Right lobe of liver (tissue), 6 donors: ENCODE results near the gene EIF2B4. TPM values are rescaled to one million over a fixed set of nuclear protein-coding genes. Genes with fewer than 3 reads are reported as not detected.
A peak's percentile ranks its signal among the peaks of the same experiment; 100 is the strongest.

Experiments
- ATAC-seq, 4 donors: fragments of 200-7000 bp; cut with Tn5 transposase; one replicate each; pipeline ENCODE4 v1.9.1; 2020; ENCODE audit warnings: mild to moderate bottlenecking in 4 of 4, moderate library complexity in 4 of 4
- DNase-seq, 3 donors: peaks; one replicate each; pipeline ENCODE4 v3.0.0-alpha.2; 2020
- H3K27ac ChIP-seq, 3 donors: fragments of 200-600 bp; one replicate each; pipeline ENCODE4 v1.8.0; 2022
- H3K27me3 ChIP-seq, 2 donors: fragments of 200-600 bp; one replicate each; pipeline ENCODE4 v1.8.0; 2022
- H3K36me3 ChIP-seq, 4 donors: fragments of 200-600 bp; sonication (generic) in 1 of 4; one replicate each; pipeline versions ENCODE4 v1.5.1 to v1.8.0; 2017 to 2022; ENCODE audit warnings: control low read depth in 1 of 4
- H3K4me1 ChIP-seq, 4 donors: fragments of 200-600 bp; sonication (generic) in 1 of 4; one replicate each; pipeline versions ENCODE4 v1.5.1 to v1.8.0; 2017 to 2022; ENCODE audit warnings: control low read depth in 1 of 4
- H3K4me3 ChIP-seq, 3 donors: fragments of 200-600 bp; one replicate each; pipeline ENCODE4 v1.8.0; 2022
- H3K9me3 ChIP-seq, 4 donors: fragments of 200-600 bp; sonication (generic) in 1 of 4; one replicate each; pipeline versions ENCODE4 v1.5.1 to v1.8.0; 2017 to 2022; ENCODE audit warnings: control low read depth in 1 of 4
- CTCF ChIP-seq, 4 donors: fragments of 200-600 bp in 3 of 4; fragments of 450-650 bp in 1 of 4; IDR thresholded peaks; one replicate each; pipeline versions ENCODE4 v1.5.1 to v1.8.0; 2016 to 2022; ENCODE audit warnings: antibody characterized with exemption in 4 of 4, mild to moderate bottlenecking in 2 of 4
- POLR2A ChIP-seq: fragments of 450-650 bp; IDR thresholded peaks from one replicate; pipeline ENCODE4 v1.6.1; 2017; ENCODE audit warnings: antibody characterized with exemption, mild to moderate bottlenecking
- WGBS: methylation state at CpG from one replicate; pipeline ENCODE4 v1.1.6; 2018; ENCODE audit warnings: low coverage, low lambda C conversion rate; ENCODE audit not compliant: insufficient coverage; ENCODE audit errors: missing lambda C conversion rate; 5-methylcytosine and 5-hydroxymethylcytosine counted together
- intact Hi-C, 2 donors: fragments of 100-400 bp; cut with DNase I; formaldehyde crosslinking; loops; one replicate each; pipeline versions ENCODE4 v1.11.2 to v1.14.1; 2022
- total RNA-seq, 6 experiments: library from RNA; depleted of rRNA in 2 of 6; stranded (reverse); fragments of >200 nt in 2 of 6; fragmentation: NEBNext Ultra II Directional in 3 of 6; extraction: Animal tissue kit (Norgen Biotek cat#: 25700) in 3 of 6; gene quantifications; one replicate each; pipeline versions ENCODE4 v1.1.0 to v1.2.4, GENCODE V29; 2016 to 2023
- donor health status: DM: no; HTN: yes; CAD: no.
- donor health status: DM: no; HTN: no; CAD: no.
- donor health status: DM: no; HTN: no; CAD: no.
- donor health status: DM: no; HTN: yes; CAD: no.
- donor health status: DM: no; HTN: yes; CAD: no.

The EIF2B4 gene
- total RNA-seq, 6 experiments from 2014 or later, result 17.6 to 25.0 (median 20.9) TPM

- Histone ChIP-seq H3K36me3 (peaks cover 6 to 57% (median 24%) of the 10 kb centered on the region in 4 donors), H3K27ac (peak overlapping the region in 1 of 3 donors; percentile 40)
Observed at GRCh38 chr2:27378096-27378808, 8.1 kb upstream of the EIF2B4 start.

GRCh38 chr2:27377618-27378095 lies 7.5 kb upstream of the EIF2B4 start:
- H3K36me3 ChIP-seq, result peaks cover 6 to 60% (median 26%) of the 10 kb centered on the region in 4 donors
- TF ChIP-seq POLR2A (no peak), CTCF (IDR thresholded peaks at IDR 0.05) (no peak)

More at GRCh38 chr2:27378096-27378808, 8.1 kb upstream of the EIF2B4 start:
- H3K9me3 ChIP-seq, result no peaks in the 10 kb centered on the region
- no peaks in the 10 kb centered on the region for H3K27me3 ChIP-seq
- intact Hi-C loops, result no loop called here
- H3K4me1 ChIP-seq, result peaks cover 0 to 41% (median 15%) of the 10 kb centered on the region in 4 donors
- TF ChIP-seq POLR2A (no peak), CTCF (IDR thresholded peaks at IDR 0.05) (peak in 3 of 4 donors; percentile 17 to 41 (median 21))
- WGBS, result 37% methylated on average over 3 of the region's 29 CpGs
- peak in 2 of 4 donors; percentile 2 to 5 for ATAC-seq
- no peak overlapping the region for H3K4me3 ChIP-seq
- peak in 2 of 3 donors; percentile 44 to 51 for DNase-seq

GRCh38 chr2:27376866-27377617 lies 6.9 kb upstream of the EIF2B4 start:
- ATAC-seq (peak; percentile 20 to 56 (median 52)), DNase-seq (peak; percentile 67 to 84 (median 77))
- Histone ChIP-seq H3K9me3 (no peaks in the 10 kb centered on the region), H3K4me1 (peaks cover 0 to 49% (median 18%) of the 10 kb centered on the region in 4 donors), H3K36me3 (peaks cover 6 to 63% (median 26%) of the 10 kb centered on the region in 4 donors), H3K4me3 (no peak overlapping the region), H3K27me3 (no peaks in the 10 kb centered on the region), H3K27ac (peak overlapping the region in 1 of 3 donors; percentile 40)
- no peak for TF ChIP-seq POLR2A
- 17% methylated on average over 4 of the region's 10 CpGs for WGBS
- intact Hi-C loops, result no loop called here

More at GRCh38 chr2:27377618-27378095, 7.5 kb upstream of the EIF2B4 start:
- ATAC-seq (no peak), DNase-seq (no peak)
- intact Hi-C loops, result no loop called here
- Histone ChIP-seq H3K27me3 (no peaks in the 10 kb centered on the region), H3K9me3 (no peaks in the 10 kb centered on the region), H3K27ac (peak overlapping the region in 1 of 3 donors; percentile 40), H3K4me1 (peaks cover 0 to 43% (median 15%) of the 10 kb centered on the region in 4 donors), H3K4me3 (no peak overlapping the region)
- WGBS, result 60% methylated on average over 2 of the region's 18 CpGs

- TF ChIP-seq POLR2A, result no peak
- TF ChIP-seq CTCF (IDR thresholded peaks at IDR 0.05), result no peak
- ATAC-seq, result no peak
- H3K4me1 ChIP-seq, result peaks cover 0 to 56% (median 22%) of the 10 kb centered on the region in 4 donors
- no peak overlapping the region for H3K4me3 ChIP-seq
- no peaks in the 10 kb centered on the region for H3K27me3 ChIP-seq
- intact Hi-C loops, result no loop called here
- H3K27ac ChIP-seq, result no peak overlapping the region
- H3K36me3 ChIP-seq, result peaks cover 6 to 64% (median 26%) of the 10 kb centered on the region in 4 donors
- H3K9me3 ChIP-seq, result no peaks in the 10 kb centered on the region
- 50% methylated on average over 5 of the region's 16 CpGs for WGBS
- no peak for DNase-seq
Observed at GRCh38 chr2:27376151-27376865, 6.2 kb upstream of the EIF2B4 start.
